Brain pericyte (primary cell): Measurements from ENCODE around the gene VPS41.

Experiments
- DNase-seq: peaks from one replicate; pipeline ENCODE4 v3.0.0-alpha.2; 2012; ENCODE audit warnings: low read depth, low spot score

VPS41 gene

GRCh38 chr7:38813768-38814167, 95.2 kb downstream of the VPS41 start:
- no peak for DNase-seq

- no peak for DNase-seq
Measured at GRCh38 chr7:38806912-38807311, 102.1 kb downstream of the VPS41 start.

DNA sequence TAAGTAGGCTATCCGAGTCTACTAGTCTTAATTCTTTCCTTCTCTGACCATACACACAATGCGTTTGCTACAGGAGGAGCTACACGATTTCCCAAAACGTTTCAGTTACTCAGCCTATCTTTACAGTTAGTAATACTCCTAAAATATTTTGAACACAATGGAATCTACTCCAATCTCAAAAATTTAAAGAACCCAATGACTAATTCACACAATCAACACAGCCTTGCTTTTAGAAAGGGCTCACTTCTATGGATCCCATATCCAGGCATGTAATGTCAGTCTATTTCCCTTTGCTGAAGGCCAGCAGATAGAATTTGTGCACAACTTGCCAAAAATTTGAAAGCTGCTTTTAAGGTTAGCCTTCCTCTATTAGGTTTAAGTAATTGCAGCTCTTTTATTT, 107.2 kb downstream of the VPS41 start:
- DNase-seq, result no peak

- DNase-seq, result no peak
Measured at GRCh38 chr7:38798552-38799267, 110.3 kb downstream of the VPS41 start.

- peak; percentile 8 for DNase-seq
Measured at GRCh38 chr7:38796626-38797501, 112.1 kb downstream of the VPS41 start.

DNA sequence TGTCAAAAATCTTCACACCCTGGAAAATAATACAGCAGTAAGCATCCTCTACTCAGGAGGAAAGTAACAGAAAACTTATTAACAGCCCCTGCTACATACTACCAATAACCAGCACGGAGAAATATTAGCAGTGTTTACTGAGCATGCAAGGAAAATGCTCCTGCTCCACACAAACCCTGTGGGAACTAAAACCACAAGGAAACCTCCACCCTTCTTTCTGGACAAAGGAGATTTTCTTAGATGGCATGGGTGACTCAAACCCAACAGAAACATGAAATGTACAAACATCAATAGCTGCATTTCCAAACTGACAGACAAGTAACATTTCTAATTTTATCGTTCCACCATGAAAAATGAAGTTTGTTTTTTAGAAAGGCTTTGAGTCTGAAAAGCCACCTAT, 113.4 kb downstream of the VPS41 start:
- no peak for DNase-seq

DNA sequence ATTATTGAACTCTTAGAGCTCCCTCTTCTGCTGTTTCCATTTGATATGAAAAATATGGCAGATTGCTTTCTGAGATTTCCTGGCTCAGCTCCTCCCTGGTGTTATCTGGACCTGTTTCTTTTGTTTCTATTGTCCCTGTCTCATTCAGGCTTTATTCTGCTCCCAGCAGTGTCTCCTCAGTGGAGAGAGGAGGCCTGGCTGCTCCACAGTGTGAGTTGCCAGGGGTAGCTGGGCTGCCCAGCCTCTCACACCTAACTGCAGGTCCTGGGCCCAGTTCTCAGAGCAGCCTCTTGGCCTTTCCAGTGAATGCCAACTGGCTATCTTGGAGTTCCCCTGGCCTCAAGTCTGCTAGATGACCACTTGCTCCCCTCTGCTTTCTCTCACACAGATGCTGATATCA, 127.0 kb downstream of the VPS41 start:
- DNase-seq, result no peak

DNA sequence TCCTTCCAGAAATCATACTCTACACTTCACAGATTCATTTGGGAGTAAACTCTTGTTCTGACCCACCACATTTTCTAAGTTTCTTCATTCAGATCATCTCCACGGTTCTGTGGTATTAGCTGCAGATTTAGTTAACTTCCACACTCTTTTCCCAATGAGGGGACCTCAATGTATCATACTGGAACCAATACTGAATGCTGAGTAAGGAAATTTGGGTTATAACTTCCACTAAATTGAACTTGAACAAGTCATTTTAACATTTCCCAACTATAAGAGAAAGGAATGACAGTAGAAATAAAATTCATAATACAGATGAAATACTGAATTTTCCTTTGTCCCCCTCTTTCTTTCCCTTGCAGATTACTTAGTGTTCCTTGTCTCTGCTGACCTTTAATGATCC, 131.4 kb downstream of the VPS41 start:
- no peak for DNase-seq

GRCh38 chr7:38775506-38776175, 133.3 kb downstream of the VPS41 start:
- DNase-seq, result no peak

DNA sequence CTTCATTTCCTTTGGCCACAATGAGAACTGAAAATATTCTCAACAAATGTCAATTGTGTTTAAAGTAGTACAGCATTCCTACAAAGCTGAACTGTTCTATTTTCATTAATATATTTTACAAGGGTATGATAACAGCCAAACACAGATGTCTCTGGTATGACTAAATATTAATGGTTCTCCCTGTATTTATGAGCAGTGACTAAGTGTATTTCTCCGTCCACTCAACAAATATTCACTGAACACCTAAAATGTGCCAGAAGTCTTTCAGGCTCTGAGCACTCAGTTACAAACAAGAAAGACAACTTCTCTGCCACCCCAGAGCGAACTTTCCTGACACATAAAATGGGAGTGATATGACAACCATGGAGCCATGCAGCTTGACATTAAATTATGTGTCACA, 135.6 kb downstream of the VPS41 start:
- no peak for DNase-seq

DNA sequence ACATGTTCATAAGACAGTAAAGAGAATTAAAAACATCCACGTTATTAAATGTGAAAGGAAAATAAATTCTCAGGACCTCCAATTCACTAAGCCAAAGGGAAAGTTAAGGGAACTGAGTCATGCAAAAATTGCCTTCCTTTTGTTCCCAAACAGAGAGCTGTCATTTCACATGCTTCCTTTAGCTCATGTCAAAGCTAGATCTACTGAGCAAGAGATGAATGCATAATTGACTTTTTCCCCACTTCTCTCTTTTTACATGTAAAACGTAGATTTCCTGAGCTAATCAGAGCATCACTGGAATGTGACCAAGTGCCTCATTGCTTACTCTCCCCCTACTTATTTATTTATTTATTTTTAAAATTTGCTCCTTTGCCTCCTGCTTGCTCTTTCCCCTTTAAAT, 148.8 kb downstream of the VPS41 start:
- DNase-seq, result no peak

DNA sequence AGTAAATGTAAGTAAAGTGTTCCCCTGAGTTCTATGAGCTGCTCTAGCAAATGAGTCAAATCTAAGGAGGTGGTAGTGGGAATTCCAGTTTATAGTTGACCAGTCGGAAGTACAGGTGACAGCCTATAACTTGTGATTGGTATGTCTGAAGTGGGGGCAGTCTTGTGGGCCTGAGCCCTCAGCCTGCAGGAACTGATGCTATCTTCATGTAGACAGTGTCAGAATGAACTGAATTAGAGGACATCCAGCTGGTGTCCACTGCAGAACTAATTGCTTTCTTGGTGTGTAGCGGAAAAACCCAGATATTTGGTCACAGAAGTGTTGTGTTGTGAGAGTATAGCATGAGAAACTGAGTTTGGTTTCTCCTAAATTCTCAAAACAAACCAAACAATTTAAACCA, 150.0 kb downstream of the VPS41 start:
- DNase-seq, result no peak

GRCh38 chr7:38757931-38758330, 151.1 kb downstream of the VPS41 start:
- DNase-seq, result no peak

GRCh38 chr7:38756521-38756920, 152.5 kb downstream of the VPS41 start:
- no peak for DNase-seq

DNA sequence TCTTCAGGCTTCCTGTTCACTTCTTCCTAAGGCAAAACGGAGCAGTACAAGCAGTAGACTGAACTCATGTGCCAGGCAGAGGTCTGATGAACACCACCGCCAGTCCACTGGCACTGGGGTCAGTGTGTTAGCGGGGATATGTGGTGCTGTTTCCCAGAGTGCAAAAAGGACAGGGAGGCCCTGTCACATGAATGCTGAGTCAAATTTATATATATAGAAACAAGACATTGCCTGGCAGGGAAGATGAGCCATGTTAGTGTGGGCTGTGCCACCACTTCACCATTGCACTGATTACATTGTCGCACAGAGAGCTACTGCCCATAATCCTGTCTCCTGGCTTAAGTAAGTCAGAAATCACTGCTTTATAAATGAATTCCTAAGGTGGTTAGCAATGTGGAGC, 155.6 kb downstream of the VPS41 start:
- DNase-seq, result no peak

- no peak for DNase-seq
Measured at GRCh38 chr7:38751416-38751815, 157.6 kb downstream of the VPS41 start.

- no peak for DNase-seq
Measured at GRCh38 chr7:38748056-38748610, 160.9 kb downstream of the VPS41 start.

- no peak for DNase-seq
Measured at GRCh38 chr7:38746438-38746837, 162.6 kb downstream of the VPS41 start.

DNA sequence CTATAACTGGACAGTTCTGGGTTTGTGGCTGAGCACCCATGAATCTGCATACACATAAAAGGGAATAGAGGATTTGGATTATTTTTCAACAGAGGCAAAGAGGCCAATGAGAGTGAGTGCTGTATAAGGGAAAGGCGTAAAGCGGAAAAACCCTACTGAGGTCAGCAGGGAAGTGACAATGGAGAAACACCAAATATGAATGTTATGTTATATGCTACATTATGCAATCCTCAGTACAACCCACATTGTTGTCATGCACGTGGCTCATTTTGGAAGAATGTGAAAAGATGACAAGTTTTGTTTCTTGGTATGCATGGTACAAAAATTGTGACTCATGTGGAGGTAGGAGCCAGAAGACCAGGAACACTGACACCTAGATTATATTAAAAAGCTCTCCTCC, 164.2 kb downstream of the VPS41 start:
- DNase-seq, result no peak

- no peak for DNase-seq
Measured at GRCh38 chr7:38743899-38744298, 165.1 kb downstream of the VPS41 start.

DNA sequence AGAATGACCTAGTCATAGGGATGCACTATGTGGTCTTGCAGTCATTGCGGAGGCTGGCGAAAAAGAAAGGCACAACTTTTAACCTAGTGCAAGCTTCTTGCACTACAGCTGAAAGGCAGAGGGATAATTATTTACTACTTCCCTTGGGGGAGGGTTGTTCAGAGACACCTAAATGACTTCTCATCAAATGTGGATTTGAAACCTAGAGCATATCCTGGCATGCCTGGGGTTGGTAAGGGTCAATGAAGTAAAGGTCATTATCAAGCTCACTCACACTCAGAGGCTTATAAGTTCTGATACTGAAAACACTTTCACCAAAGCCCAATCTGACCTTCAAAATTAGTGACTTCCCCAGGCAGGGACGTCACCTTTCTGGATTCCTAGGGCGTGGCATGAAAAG, 168.9 kb downstream of the VPS41 start:
- no peak for DNase-seq

- DNase-seq, result no peak
Measured at GRCh38 chr7:38736138-38736537, 172.9 kb downstream of the VPS41 start.
